Measurements from ENCODE around the gene PRAC2.

Gene PRAC2

GRCh38 chr17:48732688-48733629, 10.0 kb downstream of the PRAC2 start:
- no peak overlapping the region for H3K27ac ChIP-seq
- no peak overlapping the region for H3K4me3 ChIP-seq

GRCh38 chr17:48733632-48734328, 10.8 kb downstream of the PRAC2 start:
- Histone ChIP-seq H3K27ac (no peak overlapping the region), H3K4me3 (no peak overlapping the region)

GRCh38 chr17:48734333-48735061, 11.5 kb downstream of the PRAC2 start:
- no peak overlapping the region for H3K4me3 ChIP-seq
- H3K27ac ChIP-seq, result no peak overlapping the region

GRCh38 chr17:48735062-48735351, 12.0 kb downstream of the PRAC2 start:
- Histone ChIP-seq H3K27ac (no peak overlapping the region), H3K4me3 (no peak overlapping the region)

GRCh38 chr17:48737330-48738043, 14.5 kb downstream of the PRAC2 start:
- no peak overlapping the region for H3K4me3 ChIP-seq
- H3K27ac ChIP-seq, result no peak overlapping the region

GRCh38 chr17:48738424-48738802, 15.4 kb downstream of the PRAC2 start:
- Histone ChIP-seq H3K27ac (no peak overlapping the region), H3K4me3 (no peak overlapping the region)

GRCh38 chr17:48738803-48739526, 16.0 kb downstream of the PRAC2 start:
- H3K4me3 ChIP-seq, result no peak overlapping the region
- no peak overlapping the region for H3K27ac ChIP-seq

- Histone ChIP-seq H3K4me3 (no peak overlapping the region), H3K27ac (no peak overlapping the region)
Measured at GRCh38 chr17:48740537-48740936, 17.6 kb downstream of the PRAC2 start.

GRCh38 chr17:48745381-48746275, 22.6 kb downstream of the PRAC2 start:
- H3K27ac ChIP-seq, result no peak overlapping the region
- no peak overlapping the region for H3K4me3 ChIP-seq

- H3K27ac ChIP-seq, result no peak overlapping the region
- no peak overlapping the region for H3K4me3 ChIP-seq
Measured at GRCh38 chr17:48746916-48747444, 24.0 kb downstream of the PRAC2 start.

- H3K27ac ChIP-seq, result no peak overlapping the region
- H3K4me3 ChIP-seq, result no peak overlapping the region
Measured at GRCh38 chr17:48747445-48748363, 24.7 kb downstream of the PRAC2 start.

- no peak overlapping the region for H3K27ac ChIP-seq
Measured at GRCh38 chr17:48748718-48749566, 26.0 kb downstream of the PRAC2 start.

GRCh38 chr17:48749621-48750553, 26.9 kb downstream of the PRAC2 start:
- Histone ChIP-seq H3K4me3 (no peak overlapping the region), H3K27ac (no peak overlapping the region)

More at GRCh38 chr17:48748718-48749566, 26.0 kb downstream of the PRAC2 start:
- no peak overlapping the region for H3K4me3 ChIP-seq

- Histone ChIP-seq H3K4me3 (no peak overlapping the region), H3K27ac (no peak overlapping the region)
Measured at GRCh38 chr17:48751172-48751571, 28.2 kb downstream of the PRAC2 start.

All from skin epidermis (tissue), 12 donors.